ENCODE measurements around the gene CST9.
"Not testable (repeated sequence)": the region's sequence is repeated elsewhere in the genome, so short reads cannot be mapped to it uniquely, and the experiment has no call there.

Gene CST9

DNA sequence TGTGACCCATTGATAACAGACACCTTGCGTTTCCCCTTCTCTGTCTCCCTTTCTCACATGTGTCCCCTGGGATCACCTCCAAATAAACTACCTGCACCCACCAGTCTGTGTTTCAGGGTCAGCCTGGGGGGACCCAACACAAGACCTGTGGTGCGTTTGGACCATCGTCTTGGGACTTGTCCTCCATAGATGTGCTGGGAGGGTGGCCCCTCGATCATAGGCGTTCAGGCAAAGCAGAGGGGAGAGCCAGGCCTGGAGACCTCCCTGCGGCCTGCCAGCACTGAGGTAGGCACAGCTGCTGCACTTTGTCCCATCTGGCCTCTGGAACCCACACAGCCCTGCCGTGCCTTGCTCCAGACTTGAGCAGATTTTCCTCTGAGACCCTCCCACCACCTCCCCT, 18.1 kb downstream of the CST9 start:
- no peak for DNase-seq (ENCODE audit: low read depth)

DNA sequence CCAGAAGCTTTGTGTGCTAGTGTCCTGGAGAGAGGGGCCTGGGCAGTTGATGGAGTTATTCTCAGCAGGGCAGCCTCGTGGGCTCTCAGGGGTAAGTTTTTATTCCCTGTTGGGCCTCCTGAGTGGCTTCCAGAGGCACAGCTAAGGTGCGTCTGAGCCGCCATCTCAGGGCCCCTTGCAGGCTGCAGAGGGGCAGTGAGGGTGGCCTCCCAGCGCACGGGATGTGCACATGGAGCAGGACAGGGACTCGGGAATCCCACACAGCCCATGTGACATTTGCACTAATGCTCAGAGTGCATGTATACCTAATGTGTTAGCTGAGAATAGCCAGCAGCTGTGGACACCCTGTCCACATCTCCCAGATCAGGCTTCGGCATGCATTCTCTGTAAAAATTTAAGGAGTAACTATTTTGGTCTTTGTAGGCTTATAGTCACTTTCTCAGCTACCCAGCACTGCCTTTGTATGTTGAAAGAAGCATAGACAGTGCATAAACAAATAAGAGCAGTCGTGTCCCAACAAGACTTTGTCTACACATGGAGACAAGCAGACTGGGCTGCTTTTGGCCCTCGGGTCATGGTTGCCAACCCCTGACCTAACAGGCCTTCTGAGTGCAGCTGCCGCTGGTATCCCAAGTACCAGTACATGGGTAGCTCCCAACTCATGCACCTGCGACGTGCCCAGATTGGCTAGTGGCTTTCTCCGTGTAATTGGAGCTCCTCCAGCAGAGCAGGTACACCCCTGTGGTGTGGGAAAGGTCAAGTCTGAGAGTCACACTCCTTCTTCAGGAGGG, 18.8 kb downstream of the CST9 start:
- no peak for DNase-seq (ENCODE audit: low read depth)

DNA sequence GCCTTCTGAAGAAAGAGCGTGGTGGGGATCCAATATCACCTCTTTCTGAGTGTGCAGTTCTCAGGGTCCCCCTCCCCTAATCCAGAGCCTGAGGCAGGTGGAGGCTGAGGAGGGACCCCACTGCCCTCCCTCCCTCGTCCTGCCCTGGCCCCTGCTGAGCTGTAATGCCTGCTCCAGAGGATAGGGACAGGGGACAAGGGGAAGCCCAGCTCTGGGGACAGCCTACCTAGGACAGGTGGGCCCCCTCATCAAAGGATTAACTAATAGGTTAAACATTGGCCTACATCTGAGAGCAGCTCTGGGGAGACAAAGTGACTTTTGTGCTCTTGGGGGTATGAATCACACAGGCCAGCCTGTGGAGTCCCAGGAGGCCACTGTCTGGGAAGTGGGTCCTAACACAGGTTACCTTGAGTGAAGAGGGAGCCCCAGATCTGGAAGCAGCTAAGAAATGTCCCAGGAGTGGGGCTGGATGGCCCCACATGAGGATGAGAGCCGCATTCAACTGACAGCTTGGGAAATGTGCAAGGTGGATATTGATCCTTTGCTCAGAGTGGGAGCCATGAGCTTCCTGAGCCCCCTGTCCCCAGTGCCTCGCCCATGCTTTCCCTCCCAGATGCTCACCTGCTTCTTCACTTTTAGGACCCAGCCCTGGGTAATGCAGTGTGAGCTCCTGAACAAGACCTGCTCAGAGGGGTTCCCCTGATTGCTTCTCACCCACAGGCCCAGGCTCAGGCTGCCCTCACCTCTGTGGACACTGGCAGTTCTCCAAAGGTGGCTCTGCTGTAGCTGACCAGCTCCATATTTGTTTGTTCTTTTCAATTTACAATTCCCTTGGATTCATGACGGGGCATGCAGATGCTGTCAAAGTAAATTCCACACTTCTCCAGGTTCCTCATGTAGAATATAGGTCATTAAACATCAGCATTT, 19.6 kb downstream of the CST9 start:
- DNase-seq (ENCODE audit: low read depth), result no peak

DNA sequence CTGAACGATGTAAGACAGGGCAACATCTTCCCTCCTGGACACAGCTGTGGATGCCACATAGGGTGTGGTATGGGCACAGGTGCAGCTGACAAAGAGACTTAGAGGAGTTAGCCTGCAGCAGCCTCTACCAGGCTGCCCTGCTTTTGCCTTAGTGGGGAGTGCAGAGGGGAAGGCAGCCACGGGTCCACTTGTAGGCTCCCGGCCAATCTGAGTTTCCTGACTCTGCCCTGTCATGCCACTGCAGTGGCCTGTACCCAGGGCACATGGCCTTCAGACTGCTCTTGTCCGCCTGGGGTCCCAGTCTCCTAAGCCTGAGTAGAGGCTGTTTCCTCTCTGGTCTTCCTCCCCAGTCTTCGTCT, 20.3 kb downstream of the CST9 start:
- no peak for DNase-seq (ENCODE audit: low read depth)

DNA sequence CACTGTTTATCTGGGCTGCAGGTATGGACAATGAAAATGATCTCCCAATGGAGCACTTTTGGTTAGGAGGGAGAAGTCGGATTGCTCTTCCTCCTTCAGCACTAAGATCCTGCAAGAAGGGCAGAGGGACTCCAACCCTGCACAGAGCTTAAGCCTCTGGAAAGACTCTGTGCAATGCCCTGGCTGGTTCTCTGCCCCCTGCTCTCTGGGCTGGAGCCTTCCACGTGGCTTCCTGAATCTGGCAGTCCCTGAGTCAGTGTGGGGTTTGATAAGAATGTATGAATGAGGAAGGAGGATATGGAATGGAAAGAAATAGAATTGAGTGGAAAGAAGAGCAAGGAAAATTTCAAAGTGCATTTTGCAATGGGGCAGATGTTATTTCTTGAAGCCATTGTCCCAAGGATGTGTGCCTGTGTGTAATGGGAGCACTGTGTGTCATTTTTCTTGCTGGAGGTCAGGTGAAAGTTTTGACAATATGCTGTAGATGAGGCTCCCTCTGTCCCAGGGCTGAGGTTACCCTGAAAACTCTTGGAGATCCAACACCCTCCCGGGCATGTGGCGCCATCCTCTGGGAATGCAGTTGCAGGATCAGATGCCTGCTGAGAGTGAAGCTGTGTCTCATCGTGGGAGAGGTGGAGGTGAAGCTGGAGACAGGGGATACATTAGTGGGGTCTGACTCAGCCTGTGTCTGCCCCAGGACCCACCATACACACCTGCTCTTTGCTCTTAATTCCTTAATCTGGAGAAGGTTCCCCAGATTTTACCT, 21.1 kb downstream of the CST9 start:
- no peak for DNase-seq (ENCODE audit: low read depth)

DNA sequence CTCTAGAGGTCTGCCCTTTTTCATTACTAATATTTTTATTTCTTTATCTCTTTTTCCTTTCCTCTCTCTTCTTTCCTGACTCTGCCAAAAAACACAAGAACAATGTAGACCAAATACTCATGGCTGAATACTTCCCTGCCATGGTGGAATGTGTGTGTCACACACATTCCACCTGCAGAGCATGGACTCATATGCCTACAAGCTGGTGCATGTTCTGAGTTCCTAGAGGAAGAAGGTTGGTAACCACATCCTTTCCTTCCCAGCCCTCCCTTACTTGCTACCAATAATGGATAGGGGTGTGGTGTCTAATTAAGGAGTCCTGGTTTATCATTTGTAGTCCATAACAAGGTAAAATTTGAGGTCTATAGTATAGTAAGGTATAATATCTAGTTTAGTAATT, 22.2 kb downstream of the CST9 start:
- no peak for DNase-seq (ENCODE audit: low read depth)

DNA sequence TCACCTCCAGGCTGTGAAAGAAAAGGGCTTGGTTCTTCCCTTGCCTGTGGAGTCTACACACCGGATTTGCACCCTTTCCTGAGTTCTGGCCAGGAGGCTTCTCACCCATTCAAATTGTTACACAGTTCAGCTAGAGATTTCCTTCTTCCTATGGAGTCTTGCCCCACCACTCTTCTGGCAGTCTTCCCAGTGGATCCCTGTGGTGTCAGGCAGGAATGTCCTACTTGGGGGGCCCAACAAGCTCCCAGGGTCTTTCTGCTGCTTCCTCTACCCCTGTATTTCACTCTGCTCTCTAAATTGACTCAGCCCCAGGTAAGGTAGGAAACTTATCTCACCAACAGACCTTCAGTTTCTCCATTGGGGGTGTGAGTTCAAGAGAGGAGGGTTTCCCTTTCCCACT, 23.4 kb downstream of the CST9 start:
- no peak for DNase-seq (ENCODE audit: low read depth)

DNA sequence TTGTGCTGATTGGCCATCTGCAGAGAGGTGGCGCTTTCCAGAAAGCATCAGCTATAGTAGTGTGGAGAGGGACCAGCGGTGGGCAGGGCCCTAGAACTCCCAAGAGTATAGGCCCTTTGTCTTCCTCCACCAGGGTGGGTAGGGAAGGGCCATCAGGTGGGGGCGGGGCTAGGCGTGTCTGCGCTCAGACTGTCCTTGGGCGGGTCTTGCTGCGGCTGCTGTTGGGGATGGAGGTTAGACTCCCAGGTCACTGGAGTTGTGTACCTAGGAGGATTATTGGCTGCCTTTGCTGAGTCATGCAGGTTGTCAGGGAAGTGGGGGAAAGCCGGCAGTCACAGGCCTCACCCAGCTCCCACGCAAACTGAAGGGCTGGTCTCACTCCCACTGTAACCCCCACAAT, 23.9 kb downstream of the CST9 start:
- DNase-seq (ENCODE audit: low read depth), result not testable (repeated sequence)

DNA sequence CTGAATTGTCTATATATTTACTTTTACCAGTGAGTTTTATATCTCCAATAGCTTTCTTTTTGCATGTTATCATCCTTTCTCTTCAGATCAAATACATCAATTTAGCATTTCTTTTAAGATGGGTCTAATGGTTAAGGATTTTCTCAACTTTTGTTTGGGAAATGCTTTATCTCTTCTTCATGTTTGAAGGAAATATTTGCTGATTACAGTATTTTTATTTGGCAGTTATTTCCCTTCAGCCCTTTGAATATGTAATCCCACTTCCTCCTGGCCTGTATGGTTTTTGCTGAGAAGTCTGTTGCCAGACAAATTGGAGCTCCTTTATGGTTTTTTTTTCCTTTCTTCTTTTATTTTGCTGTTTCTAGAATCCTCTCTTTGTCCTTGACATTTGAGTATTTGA, 30.7 kb downstream of the CST9 start:
- DNase-seq (ENCODE audit: low read depth), result no peak

DNA sequence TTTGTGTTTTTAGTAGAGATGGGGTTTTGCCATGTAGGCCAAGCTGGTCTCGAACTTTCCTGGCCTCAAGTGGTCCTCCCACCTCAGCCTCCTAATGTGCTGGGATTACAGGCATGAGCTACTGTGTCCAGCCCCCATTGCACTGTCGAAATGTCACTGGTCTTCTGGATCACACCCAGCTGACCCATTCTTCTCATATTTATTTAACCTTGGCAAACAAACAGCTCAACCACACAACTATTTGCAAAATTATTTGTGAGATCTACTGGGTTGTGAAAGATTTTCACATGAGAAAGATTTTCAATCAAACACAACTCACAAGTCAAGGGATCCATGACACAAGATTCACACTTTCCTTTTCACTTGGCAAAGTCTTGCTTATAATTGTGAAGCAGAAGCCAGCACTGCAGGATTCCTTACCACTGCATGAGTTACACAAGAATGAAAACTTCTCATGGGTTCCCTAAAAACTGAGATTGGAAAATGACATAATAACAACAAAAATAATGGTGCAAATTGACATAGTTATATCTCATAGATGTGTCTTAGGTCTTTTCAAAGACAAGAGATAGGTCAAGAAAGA, 35.4 kb downstream of the CST9 start:
- DNase-seq (ENCODE audit: low read depth), result no peak

DNA sequence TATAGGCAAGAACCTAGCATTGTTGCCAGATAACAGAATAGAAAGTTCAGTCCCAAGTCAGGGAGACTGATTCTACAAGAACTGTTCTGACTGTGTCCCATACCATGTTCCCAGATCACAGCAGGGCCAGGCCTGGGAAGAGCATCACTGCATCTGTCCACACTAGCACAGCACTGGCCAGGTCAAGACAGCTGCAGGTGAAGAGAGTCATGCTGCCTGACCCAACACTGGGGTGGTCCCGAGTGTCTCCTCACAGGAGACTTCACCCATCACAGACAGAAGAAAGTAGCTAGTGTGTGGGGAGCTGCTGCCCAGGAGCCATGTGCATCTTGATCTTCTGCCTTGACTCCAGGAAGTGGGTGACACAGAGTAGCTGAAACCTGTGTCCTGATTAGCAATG, 36.1 kb downstream of the CST9 start:
- no peak for DNase-seq (ENCODE audit: low read depth)

DNA sequence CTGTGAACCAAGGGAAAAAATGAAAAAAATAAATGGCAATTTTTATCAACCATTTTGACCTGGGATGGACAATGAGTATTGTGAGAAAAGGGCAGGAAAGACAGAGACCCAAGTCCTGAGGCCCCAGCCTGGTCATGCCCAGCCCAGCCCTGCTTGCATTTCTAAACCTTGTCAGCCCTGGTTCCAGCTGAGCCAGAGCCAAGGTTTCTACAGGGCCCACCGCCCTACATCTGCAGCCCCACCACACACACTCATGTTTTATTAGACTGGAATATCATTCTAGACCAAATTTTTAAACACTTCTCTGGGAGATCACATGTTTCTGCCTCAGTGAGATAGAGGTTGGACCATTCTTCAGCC, 36.8 kb downstream of the CST9 start:
- DNase-seq (ENCODE audit: low read depth), result no peak

DNA sequence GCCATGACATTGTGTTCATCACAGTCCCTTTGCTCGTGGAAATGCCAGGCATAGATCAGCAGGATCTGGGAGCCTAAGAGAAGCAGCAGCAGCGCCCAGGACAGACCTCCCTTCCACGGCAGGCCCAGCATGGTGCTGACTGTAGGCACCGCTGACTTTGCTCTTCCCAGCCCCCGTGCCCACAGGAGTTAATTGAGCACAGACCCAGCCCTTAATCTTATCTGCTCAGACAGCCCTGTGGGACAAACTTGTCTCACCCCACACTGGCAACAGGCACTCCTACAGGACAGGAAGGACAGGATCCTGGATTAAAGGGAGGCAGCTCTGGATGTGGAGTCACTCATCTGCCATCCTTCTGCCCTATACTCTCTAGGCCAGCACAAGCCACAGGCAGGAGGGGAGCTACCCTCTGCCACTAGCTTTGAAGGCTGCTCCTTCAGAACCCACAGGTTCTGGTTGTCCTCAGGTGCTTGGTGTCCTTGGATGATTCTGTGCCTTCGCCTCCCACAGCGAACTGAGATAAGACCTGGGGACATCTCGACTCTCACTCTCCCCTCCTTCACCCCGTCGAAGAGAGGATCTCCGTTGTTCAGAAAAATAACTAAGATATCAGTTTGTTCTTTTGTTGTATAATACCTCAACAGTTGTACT, 37.3 kb downstream of the CST9 start, which contains the start of gene CST9L:
CST9L (minus strand) TSS at position 165 of the 651 bp plus-strand sequence; CDS start at position 131, 34 bp downstream.
- no peak for DNase-seq (ENCODE audit: low read depth)

DNA sequence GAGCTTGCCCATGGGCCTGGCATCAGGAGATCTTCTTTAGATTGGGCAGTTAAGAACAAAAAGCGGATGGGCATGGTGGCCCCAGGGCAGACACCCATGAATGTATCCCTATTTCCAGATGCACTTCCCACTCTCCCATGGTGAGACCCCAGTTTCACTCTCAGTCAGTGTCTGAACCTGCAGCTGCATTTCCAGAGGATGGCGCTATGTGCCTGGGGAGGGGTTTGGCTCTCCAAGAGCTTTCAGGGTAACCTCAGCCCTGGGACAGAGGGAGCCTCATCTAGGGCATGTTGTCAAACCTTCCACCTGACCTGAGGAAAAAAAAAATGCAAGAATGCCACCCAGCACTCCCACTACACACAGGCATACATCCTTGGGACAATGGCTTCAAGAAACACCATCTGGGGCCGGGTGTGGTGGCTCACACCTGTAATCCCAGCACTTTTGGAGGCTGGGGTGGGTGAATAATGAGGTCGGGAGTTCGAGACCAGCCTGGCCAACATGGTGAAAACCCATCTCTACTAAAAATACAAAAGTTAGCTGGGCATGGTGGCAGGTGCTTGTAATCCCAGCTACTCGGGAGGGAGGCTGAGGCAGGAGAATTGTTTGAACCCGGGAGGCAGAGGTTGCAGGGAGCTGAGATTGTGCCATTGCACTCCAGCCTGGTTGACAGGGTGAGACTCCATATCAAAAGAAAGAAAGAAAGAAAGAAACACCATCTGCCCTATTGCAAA, 39.4 kb downstream of the CST9 start:
- no peak for DNase-seq (ENCODE audit: low read depth)

DNA sequence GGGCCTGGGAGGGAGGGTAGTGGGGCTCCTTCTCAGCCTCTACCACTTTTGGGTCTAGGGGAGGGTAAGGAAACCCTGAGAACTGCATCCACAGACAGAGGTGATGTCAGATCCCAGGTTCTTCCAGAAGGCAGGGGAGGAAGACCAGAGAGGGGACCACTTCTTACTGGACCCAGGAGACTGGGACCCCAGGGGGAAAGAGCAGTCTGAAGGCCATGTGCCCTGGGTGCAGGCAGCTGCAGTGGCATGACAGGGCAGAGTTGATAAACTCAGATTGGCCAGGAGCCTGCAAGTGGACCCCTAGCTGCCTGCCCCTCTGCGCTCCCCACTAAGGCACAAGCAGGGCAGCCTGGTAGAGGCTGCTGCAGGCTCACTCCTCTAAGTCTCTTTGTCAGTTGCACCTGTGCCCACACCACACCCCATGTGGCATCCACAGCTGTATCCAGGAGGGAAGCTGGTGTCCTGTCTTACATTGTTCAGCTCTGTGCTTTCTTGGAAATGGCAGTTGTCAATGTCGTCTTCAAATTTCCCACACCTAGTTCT, 40.1 kb downstream of the CST9 start:
- DNase-seq (ENCODE audit: low read depth), result no peak

DNA sequence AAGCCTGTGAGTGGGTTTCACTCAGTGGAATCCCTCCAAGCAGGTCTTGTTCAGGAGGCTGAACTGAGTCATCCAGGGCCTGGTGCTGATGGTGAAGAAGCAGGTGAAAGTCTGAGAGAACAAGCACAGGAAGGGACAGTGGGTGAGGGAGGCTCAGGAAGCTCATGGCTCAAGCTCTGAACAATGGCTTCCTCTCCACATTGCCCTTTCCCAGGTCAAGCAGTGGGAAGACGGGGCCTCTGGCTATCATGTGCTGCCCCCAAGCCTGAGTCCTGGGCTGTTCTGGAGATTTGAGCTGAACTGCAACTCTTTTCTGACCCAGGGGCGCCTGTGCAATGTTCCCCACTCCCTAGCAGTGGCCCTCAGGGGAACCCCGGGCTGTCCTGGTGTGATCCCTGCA, 40.8 kb downstream of the CST9 start:
- DNase-seq (ENCODE audit: low read depth), result no peak

DNA sequence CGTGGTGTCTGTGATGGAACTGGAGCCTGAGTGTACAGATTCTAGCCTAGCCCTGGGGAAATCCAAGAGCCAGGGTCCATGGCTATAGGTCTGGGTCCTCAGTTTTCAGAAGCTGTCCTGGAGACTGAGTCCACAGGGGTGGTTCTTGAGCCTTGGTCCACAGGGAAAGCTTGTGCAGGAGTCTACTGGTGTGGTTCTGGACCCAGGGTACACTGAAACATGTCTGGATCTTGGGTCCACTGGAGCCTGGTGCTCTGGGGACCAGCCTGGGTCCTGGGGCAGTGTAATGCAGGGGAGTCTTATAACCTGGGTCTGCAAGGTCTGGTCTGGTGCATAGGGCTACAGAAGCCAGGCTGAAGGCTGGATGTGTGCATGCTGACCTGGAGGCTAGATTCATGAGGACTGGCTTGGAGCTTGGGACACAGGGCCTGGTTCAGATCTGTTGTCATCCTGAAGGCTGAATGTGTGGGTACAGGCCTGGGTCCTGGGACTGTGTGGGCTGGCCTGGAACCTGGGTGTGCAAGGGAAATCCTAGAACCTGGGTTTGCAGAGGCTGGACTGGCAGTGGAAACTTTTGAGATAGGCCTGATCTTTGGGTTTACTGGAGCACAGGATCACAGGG, 42.9 kb downstream of the CST9 start:
- DNase-seq (ENCODE audit: low read depth), result no peak

DNA sequence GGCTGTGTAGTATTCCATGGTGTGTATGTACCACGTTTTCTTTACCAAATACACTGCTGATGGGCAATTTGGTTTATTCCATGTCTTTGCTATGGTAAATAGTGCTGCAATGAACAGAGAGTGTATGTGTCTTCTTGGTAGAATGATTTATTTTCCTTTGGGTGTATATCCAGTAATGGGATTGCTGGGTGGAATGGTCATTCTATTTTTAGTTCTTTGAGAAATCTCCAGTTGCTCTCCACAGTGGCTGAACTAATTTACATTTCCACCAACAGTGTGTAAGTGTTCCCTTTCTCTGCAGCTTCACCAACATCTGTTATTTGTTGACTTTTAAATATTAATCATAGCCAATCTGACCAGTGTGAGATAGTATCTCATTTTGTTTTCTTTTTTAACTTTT, 51.3 kb downstream of the CST9 start:
- DNase-seq (ENCODE audit: low read depth), result no peak

Data from stimulated activated CD8-positive, alpha-beta memory T cell treated with anti-CD3 and anti-CD28 coated beads, Interleukin-15, amount 100 ng/mL, for 24 hours (primary cell).